Fibroblast of lung (primary cell): ENCODE measurements around the gene MLC1.

Experiments used
- EZH2 ChIP-seq: IDR thresholded peaks from 2 replicates; pipeline ENCODE4 v1.5.1; 2012; ENCODE audit warnings: low read length, control low read depth, mild to moderate bottlenecking; ENCODE audit errors: missing control alignments
- TF ChIP-seq, protein P1 (sequence below), 2 donors: IDR thresholded peaks in 1 of 2; conservative IDR thresholded peaks in 1 of 2; 1 replicate in 1 of 2; 2 replicates in 1 of 2; pipeline ENCODE4 v1.5.1; 2011 to 2012; ENCODE audit warnings: low read length in 2 of 2, control low read depth in 1 of 2, inconsistent platforms in 1 of 2, low read depth in 1 of 2, mild to moderate bottlenecking in 1 of 2

DNA sequence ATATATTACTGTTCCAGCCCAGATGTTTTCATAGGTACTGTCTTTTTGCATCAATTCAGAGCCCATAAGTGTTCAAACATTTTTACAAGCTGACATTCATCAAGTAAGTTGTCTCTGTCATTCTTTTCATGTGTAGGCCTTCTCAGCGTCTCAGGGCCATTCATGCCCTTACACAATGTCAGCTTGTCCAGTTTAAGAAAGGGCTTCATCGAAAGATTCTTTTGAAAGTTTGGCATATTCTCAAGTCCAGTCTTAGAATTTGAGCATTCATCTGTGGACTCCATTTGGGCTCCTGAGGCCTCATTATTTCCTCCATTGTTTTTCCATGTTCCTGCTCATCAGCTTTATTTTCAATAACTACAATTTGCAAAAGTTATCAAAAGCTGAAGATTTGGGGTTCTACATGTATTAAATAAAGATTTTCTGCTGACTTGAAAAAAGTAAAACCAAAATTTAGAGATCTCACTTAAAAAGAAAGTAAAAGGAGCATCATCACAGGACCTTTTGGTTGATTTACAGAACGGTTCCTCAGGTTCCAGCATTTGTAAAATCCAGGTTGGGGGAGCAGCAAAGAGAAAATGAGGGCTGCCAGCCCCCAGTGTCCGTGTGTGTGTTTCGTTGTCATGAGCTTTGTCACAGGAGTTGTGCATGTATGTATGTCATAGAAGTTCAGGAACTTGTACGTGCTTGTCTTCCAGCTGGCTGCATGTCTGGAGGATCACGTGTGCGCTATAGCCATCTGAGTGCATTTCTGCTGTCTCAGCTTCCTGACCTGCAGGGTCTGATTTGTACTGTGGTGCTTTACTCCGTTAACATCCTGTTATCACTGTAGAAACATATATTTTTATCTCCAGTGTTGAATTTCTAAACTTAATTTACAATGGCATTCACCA, 20.2 kb upstream of the MLC1 start:
- TF ChIP-seq, protein P1, sequence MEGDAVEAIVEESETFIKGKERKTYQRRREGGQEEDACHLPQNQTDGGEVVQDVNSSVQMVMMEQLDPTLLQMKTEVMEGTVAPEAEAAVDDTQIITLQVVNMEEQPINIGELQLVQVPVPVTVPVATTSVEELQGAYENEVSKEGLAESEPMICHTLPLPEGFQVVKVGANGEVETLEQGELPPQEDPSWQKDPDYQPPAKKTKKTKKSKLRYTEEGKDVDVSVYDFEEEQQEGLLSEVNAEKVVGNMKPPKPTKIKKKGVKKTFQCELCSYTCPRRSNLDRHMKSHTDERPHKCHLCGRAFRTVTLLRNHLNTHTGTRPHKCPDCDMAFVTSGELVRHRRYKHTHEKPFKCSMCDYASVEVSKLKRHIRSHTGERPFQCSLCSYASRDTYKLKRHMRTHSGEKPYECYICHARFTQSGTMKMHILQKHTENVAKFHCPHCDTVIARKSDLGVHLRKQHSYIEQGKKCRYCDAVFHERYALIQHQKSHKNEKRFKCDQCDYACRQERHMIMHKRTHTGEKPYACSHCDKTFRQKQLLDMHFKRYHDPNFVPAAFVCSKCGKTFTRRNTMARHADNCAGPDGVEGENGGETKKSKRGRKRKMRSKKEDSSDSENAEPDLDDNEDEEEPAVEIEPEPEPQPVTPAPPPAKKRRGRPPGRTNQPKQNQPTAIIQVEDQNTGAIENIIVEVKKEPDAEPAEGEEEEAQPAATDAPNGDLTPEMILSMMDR (conservative IDR thresholded peaks at IDR 0.05 in 1 of 2, IDR thresholded peaks at IDR 0.05 in 1 of 2; ENCODE audit: low read depth in 1 of 2, low read length in 2 of 2): no peak
- TF ChIP-seq EZH2: no peak
